ENCODE measurements around the gene CHRND.

CHRND gene

DNA sequence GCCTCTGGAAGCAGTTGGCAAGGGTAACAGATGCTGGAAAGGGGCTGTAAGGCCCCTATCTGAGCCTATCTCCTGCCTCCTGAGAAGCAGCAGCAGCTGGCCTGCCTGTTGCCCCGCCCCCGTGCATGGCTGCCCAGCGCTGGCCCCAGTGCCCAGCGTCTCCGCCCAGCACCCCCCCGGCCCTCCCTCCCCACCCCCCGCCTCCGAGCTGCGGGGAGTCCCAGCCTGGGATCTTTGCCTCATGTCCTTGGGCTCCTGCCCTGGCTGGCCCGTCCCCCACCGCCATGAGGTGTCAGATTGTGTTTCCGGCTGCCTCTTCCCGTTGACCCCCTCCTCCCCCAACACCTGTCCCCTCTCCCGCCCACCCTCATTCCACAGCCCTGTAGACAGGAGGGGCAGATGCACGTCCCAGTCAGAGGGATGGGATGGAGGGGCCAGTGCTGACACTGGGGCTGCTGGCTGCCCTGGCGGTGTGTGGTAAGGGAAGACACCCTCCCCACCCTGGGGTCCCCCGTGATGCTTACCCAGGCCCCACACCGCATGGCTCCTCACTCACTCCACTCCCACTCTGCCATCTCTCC lies at the start of gene CHRND:
TSS of gene CHRND (plus strand) at position 370 of the 581 bp plus-strand sequence. CDS start at position 426, 56 bp downstream.
- no peak for DNase-seq

DNA sequence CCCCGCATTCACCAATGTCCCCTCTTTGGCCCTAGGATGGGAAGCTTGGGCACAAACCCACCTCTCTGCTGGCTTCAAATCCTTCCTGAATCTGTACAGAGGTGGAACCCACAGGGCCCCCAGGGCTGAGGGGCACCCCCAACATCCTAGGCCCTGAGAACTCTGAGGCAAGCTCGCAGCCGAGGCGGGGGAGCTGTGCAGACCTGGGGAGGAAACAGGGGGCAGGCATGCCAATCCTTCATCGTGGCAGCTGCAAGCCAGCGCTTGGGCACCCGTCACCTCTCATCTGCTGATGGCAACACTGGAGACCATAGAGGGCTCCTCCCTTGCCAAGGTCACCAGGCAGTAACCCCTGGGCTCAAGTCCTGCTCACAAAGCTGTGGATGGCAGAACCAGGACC lies 49.2 kb upstream of the CHRND start:
- DNase-seq = no peak

DNA sequence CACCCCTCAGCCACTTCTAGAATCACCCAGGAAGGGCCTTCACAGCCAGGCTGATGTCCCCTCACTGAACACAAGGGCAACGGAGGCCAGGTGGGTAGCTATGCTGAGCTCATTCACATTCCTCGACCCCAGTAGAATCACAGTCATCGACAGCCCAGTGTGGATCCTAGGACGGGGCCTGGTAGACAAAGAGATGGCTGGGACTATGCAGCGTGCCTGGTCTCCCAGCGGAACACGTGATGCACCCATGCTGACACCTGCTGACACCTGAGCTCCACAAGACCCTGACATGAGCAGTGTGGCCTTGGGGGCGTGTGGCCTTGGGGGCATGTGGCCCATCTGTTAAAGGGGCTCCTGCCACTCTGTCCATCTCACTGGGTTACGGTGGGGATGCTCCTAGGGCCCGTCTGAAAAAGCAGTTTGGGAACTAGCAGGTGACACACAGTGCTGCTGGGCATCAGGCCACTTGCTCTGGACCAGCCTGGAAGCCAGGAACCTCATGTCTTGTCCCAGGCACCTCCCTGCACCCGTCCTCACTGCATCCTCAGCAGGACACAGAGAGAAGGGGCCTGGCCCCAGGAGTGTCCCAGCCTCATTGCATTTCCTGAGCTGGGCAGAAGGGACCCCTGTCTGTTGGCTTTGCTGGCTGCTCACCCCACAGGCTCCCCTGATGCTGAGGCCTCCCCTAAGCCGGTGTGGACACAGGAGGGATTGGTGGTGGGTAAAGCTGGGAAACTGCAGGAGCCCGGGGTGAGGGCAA lies 48.0 kb upstream of the CHRND start:
- no peak for DNase-seq

DNA sequence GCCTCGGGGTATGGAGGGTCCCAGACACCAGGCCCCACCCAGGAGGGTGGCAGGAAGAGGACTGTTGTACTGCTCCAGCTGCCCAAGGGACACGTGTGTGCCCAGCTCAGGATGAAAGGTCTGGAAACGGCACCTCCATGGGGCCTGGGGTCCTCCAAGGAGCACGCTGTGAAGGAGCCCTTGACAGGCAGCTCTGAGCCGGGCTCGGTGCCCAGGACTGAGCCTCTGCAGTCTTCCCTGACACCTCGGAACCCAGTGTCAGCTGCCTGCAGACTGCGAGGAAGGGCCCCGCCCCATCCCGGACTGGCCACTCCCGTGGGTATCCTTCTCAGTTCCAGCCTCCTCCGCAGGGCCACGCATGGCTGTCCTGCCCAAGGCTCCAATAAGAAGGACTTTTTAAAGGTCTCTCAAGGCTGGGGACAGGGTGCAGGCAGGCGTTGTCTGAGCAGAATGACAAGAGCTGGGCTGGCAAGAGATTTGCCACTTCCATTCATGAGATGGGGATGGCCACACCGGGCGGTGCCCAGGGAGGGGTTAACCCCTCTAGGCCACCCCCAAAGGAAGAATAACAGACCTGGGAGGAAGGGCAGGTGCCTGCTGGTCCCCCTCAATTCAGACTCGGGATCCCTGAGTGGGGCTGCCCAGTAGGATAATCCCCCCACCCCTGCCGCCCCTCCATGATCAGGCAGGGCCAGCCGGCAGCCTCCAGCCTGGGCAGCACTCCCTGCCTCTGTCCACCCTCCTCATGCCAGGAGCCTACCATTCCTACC lies 47.2 kb upstream of the CHRND start:
- DNase-seq = no peak

DNA sequence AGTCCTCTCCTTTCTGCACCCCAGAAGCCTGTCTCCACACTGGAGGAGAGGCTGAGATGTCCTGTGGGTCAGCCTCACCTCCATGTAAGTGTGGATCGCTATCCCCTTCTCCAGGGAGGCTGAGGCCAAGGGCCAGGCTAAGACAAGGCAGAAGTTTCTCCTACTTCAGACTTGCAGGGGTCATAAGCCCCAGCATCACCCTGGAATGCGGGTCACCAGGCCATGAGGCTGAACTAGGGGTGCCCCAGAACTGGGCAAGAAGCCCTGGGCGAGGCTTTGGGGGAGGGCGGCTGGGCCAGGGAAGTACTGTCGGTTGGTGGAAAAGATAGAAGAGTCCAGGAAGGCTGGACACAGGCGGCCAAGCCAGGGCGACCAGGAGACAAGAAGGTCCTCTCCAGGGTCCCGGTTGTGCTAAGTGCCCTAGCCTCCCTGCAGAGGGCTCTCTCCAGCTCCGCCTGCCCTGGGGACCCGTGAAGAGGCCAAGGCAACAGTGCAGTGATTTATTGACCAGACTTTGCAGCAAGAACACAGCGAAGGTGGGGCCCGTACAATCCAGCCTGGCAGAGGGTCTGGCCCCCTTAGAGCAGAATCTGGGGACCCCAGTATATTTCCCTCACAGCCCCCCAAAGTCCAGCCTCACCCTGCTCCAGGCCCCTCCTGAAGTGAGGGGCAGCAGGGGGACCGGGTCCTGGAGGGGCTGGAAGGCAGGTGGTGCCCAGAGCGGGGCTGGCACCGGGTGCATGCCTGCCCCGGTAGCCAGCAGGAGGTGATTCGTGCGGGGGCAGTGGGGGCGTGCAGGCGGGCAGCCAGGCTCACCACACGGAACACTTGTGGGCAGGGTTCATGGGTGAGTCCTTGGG lies 46.4 kb upstream of the CHRND start:
- DNase-seq = no peak

DNA sequence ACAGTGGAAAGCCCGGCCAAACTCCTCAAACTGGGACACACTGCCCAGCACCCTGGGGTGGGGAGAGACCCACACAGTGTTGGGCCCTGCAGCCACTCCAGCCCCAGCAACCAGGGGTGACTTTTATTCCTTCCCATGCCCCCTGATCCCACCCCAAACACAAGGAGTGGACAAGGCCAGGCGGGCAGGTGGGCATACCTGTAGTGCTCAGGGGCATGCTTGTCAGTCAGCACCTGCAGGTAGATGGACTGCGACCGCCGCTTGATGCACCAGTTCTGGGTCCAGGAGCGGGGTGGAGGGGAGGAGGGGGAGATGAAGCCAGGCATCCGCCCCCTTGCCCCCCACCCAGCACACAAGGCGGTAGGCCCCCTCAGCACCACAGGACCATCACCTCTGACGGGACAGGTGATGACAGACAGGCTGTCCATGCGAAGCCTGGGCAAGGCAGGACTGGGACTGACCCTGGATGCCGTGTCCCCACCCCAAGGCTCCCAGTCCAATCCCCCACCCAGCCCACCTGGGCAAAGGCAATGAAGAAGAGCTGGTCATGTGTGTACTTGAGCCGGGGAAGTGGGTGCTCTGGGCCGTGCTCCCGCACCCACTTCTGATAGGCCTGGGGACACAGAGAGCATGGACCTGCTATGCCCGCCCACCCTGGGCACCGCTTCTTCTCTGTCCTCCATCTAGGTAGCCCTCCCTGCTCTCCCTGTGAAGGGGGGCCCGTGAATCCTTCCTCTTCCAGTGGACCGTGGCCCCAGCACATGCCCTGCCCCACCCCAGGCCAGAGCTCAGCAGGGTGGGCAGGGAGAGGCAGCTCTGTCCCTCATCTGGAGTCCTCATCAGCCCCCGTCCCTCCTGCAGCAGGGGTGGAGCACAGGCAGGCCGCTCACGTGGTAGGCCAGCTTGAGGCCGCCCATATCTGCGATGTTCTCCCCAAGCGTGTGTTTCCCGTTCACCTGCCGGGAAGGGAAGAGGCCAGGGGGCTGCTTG lies 45.5 kb upstream of the CHRND start:
- DNase-seq = no peak

DNA sequence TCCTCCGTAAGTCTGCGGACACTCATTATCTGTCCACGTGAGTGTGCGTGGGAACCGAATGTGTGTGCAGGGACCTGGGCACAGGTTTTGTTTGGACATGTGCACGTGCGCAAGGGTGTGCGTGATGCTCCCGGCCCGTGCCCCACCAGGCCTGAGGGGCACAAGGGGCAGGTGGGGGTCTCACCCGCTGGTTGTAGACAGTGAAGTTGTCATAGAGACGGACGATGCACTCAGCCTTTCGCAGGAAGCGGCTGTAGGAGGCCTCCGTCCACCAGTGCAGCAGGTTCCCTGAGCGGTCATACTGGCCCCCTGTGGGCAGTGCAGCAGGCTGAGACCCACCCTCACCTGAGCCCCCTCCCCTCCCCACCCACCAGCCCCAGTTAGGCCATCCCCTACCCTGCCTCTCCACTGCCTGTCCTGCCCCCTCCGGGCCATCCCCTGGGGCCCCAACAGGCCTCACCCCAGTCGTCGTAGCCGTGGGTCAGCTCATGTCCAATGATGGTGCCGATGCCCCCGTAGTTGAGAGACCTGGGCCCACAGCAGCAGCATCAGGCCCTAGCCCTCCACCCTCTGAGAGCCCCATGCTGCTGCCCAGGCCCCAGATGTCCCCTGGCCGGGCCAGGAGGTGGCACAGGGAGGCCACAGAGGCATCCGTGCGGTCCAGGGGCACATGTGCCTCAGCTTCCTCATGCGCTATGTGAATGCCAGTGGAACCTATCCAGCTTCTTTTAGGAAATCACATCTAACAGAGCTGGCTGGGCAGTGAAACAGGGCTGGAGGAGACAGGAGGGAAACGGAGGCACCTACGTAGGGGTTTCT lies 44.4 kb upstream of the CHRND start:
- no peak for DNase-seq

DNA sequence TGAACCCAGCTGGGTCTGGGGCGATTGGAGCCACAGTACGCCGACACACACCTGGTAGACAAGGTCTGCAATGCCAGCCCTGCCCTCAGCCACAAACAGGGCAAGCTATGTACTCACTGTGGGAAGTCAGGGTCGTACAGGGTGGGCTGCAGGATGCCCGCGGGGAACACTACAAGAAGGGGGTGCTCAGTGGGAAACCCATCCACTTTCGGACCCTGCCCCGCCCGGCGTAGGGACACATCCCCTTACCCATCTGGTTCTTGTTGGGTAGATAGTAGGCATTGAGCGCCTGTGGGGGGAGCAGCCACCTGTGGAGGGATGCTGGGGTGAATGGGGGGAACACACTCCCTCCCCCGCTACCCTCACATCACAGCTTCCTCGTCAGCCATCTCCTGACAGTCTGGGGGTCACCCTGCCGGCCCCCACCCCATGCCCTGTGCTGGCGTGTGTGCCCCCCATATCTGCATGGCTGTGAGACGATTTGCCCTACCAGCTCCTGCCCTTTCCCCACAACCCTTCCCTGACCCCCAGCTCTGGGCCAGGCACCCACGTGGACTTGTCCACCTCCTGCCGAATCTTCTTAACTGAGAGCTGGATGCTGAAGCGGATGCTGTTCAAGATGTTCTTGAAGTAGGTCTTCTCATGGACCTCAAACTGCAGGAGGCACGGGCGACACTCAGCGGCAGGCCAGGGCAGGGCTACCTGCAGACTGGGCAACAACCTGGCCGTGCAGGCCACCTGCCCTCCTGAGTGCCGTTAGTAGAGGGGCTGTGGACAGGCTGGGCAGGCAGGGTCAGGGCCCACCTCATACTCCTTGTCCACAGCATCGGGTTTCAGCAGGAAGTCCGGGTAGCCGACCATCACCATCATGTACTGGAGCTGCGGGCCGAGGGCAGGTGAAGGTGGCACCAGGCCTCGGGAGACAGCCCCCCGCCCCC lies 43.4 kb upstream of the CHRND start:
- no peak for DNase-seq

DNA sequence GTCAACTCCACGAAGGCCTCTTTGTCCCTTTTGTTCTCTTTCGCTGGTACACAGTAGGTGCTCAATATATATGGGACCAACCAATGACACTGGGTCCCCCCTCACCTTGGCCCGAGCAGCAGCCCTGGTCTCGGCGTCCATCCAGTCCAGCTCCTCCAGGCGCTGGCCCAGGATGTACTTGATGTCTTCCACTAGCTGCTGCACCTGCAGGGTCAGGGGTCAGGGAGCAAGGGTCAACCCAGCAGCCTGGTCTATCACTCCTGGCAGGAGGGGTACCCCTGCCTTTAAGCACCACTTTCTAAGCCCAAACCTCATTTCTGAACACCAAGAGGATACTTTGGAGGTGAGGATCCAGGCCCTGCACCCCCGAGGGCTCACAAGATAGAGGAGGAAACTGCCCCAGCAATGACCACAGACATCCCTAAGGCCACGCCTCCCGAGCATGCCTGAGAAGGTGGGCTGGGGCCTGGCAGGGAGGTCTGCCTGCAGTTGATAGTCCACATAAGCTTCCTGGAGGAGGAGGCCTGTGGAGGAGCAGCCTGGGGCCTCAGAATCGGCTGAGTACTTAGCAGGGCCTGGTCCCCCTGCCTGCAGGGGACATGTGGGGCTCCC lies 42.5 kb upstream of the CHRND start:
- no peak for DNase-seq

DNA sequence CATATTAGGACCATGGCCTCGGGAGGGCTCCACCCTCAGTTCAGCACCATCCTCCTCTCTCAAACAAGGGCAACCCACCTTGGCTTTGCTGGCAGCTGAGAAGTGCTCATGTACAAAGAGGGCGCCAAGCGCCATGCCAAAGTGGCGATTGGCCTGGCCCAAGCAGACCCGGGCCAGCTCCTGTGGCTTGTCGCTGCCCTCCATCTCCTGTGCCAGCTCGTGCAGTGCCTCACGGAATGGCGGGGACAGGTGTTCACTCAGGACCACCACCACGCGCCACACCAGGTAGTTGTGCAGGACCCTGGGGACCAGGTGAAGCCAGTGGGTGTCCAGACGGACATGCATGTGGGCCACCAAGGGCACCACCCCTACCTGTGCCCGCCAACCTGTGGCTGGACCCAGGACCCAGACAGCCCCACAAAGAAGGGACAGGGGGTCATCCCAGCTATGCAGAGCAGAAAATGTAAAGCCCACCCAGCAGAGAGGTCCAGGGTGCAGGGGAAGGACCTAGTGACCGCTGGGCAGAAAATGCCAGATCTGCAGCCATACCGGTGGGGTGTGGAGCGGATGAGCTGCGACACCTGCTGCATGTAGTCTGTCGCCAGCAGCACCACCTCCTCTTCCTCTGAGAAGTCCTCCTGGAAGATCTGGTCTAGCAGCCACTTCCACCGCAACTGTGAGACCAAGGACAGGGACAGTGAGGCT lies 41.9 kb upstream of the CHRND start:
- no peak for DNase-seq

DNA sequence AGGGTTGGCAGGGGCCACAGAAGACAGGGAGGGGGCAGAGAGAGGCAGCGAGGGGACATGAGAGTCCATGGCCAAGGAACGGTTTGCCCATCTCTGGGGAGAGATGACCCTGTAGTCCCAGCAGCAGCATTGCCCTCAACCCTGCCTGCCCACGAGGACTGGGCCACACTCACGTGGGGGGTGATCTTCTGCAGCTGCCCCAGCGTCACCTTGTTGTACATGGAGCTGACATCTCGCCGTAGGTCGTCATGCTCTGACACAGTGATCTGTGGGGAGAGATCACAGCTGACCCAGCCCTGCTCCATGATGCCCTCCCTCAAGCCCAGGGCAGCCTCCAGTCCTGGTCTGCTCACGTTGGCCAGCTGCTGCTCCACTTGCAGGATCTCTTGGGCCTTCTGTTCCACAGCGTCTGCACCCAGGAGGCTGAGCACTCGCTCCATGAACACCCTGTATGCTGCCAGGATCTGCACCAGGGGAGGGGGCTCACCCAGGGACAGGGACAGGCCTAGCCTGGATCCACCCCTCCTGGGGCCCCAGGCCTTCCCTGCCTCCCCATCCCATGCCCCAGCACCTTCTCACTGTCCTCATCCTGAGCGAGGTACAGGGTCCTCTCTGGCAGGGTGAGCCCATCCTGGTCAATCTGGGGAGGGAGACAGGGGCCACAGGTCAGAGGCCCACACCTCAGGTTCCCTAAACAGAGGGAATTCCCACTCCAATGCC lies 41.2 kb upstream of the CHRND start:
- DNase-seq = no peak

DNA sequence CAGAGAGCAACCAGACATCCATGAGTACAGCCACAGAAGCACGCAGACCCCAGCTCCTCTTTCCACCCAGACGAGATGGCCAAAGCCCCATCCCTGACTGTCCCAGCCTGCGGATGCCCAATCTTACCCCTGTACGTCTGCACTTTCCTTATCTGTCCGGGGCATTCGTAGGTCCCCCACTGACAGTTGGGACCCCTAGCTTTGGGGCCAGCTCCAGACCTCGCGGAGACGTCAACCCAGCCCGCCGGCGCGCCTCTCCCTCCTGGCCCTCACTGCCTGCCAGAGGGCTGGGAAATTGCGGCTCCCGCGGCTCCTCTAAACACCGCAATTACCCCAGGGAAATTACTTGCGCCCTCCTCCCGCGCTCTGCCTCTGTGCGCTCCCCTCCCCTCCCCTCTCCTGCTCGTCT lies 40.6 kb upstream of the CHRND start:
- no peak for DNase-seq

DNA sequence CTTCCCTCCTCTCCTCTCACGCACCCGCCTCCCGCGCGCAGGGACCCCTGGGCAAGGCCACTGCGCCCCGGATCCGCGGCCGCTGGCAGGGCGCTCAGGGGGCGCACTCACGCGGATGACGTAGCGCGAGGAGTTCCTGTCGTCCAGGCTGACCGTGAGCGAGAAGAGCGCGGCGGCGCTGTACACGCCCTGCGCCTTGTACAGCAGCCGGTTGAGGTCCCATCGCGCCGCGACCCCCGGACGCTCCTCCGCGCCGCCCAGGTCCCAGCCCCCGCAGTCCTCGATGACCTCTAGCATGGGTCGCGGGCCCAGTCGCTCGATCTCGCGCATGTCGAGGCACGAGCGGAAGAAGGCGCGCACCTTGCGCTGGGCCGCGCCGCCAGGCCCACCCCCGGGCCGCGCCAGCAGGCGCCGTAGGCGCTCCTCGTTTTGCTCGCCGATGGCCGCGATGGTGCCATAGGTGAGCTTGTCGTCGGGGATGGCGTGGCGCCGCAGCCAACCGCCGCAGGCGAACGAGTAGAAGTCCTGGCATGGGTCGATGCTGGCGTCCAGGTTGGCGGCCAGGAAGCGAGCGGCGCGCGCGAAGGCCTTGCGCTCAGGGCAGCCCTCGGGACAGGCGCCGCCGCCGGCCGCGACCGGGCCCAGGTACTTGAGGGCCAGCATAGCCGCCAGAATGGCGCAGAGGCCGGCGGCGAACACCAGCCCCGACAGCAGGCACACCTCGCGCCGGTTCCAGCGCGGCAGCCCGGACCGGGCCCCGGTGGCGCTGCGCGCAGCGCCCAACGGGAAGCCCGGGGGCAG lies 40.0 kb upstream of the CHRND start:
- no peak for DNase-seq

DNA sequence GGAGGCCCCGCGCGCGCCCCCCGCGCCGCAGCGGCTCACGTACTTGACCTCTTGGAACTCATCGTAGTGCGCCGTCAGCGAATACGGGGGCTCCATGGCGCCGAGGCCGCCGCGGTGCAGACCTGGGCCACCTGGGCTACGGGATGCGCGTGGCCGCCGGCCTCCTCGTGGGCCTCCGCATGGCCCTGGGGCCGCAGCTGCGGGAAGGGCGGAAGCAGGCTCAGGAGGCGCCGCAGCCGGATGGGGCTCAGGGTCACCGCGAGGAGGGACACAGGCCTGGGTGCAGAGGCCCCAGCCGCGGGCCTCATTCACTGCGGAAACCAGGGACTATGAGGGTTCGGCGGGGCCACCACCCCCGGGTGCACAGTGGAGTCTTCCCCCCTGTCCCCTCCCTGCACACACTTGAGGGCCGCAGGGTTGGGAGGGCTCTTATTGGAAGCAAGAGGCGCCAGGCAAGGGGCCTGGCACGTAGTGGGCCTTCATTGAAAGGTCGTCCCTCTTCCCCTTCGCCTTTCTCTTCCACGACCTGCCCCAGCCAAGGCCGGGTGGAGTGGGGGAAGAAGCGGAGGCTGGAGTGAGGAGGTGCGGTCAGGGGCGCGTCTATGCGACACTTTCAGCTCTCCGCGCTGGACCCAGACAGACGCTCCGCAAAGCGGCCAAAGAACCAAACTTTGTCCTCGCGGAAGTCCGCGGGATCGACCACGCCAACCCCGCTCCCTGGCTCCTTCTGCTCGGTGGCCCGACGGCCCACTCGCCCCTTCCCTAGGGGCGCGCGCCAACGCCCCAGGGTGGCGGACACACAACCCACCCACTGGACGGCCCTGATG lies 39.2 kb upstream of the CHRND start:
- no peak for DNase-seq

DNA sequence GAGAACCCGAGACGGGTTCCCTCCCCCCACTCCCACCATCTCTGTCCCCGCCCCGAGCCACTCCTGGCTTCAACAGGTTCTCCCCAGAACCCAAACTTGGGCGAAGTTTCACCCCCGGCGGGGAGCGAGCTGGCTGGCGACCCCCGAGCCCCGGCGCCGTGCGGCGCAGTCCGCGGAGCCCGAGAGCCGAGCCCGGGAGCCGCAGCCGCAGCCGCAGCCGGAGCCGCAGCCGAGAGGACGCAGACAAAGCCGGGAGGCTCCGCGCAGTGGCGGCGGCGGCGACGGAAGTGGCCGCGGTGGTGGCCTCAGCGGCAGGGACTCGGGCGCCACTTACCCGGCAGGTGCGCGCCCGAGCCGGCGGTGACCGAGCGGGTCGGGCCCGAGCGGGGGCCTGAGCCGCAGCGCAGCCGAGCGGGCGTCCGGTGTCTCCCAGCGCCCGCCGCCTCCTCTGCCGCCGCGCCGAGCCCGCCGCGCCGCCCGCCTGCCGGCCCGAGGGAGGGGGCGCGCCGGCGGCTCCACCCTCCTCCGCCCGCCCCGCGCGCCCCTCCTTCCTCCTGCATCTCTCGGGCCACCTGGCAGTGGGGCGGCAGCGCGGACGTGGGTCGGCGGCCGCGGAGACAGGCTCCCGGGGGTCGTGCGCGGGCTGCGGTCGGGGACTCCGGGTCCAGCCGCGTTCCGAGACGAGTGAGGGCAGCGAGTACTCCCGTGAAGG lies 38.4 kb upstream of the CHRND start, which contains the start of gene ECEL1:
TSS of gene ECEL1 (minus strand) at position 450 of the 712 bp plus-strand sequence. CDS start 1,181 bp downstream, outside the sequence.
- DNase-seq = no peak

Measured in islet precursor cell (in vitro differentiated cells).